HepG2 (cell line): ENCODE measurements around the gene CPEB2. TPM values are rescaled to one million over a fixed set of nuclear protein-coding genes. Genes with fewer than 3 reads are reported as not detected.

Experiments
- ARHGAP35 ChIP-seq: sonication (generic); formaldehyde crosslinking; IDR thresholded peaks from 2 replicates; pipeline ENCODE4 v1.9.0; 2022; ENCODE audit warnings: mild to moderate bottlenecking, inconsistent platforms, moderate library complexity, missing genetic modification reagents, borderline replicate concordance
- BORCS8-MEF2B ChIP-seq: sonication (generic); formaldehyde crosslinking; IDR thresholded peaks from 2 replicates; pipeline ENCODE4 v1.8.0; 2022; ENCODE audit warnings: mild to moderate bottlenecking, missing genetic modification reagents
- CENPX ChIP-seq: sonication (generic); formaldehyde crosslinking; IDR thresholded peaks from 2 replicates; pipeline ENCODE4 v1.9.0; 2021; ENCODE audit warnings: mild to moderate bottlenecking, missing genetic modification reagents, moderate library complexity
- HIVEP1 ChIP-seq: sonication (generic); formaldehyde crosslinking; IDR thresholded peaks from 2 replicates; pipeline ENCODE4 v1.4.0; 2020; ENCODE audit warnings: mild to moderate bottlenecking, missing genetic modification reagents
- HMGXB4 ChIP-seq, 2 experiments: sonication (generic) in 1 of 2; formaldehyde crosslinking in 1 of 2; IDR thresholded peaks; 2 replicates each; pipeline versions ENCODE4 v1.4.0 to v1.6.1; 2018 to 2020; ENCODE audit warnings: missing genetic modification reagents in 2 of 2, borderline replicate concordance in 1 of 2, low read depth in 1 of 2, mild to moderate bottlenecking in 1 of 2, missing biosample characterization in 1 of 2
- IRF2 ChIP-seq: IDR thresholded peaks from 2 replicates; pipeline ENCODE4 v1.6.1; 2018; ENCODE audit warnings: missing genetic modification reagents, missing compliant biosample characterization
- KLF11 ChIP-seq: IDR thresholded peaks from 2 replicates; pipeline ENCODE4 v1.6.1; 2016; ENCODE audit warnings: missing compliant biosample characterization
- ONECUT2 ChIP-seq: sonication (generic); formaldehyde crosslinking; IDR thresholded peaks from 2 replicates; pipeline ENCODE4 v1.4.0; 2020; ENCODE audit warnings: missing genetic modification reagents
- RAD21 ChIP-seq: fragments of 450-650 bp; formaldehyde crosslinking; IDR thresholded peaks from 2 replicates; pipeline ENCODE4 v1.5.0; 2020; ENCODE audit warnings: mild to moderate bottlenecking
- RAD51 ChIP-seq: fragments of 450-650 bp; IDR thresholded peaks from 2 replicates; pipeline ENCODE4 v1.6.1; 2016; ENCODE audit warnings: borderline replicate concordance
- RBFOX2 ChIP-seq: fragments of 200-400 bp; formaldehyde crosslinking; IDR thresholded peaks from 2 replicates; pipeline ENCODE4 v1.6.1; 2017; ENCODE audit warnings: low read depth, mild to moderate bottlenecking, low read length
- RXRA ChIP-seq: sonication (generic); formaldehyde crosslinking; IDR thresholded peaks from 2 replicates; pipeline ENCODE4 v1.5.1; 2020; ENCODE audit warnings: missing genetic modification reagents
- SRSF1 ChIP-seq: fragments of 200-400 bp; formaldehyde crosslinking; optimal IDR thresholded peaks from 2 replicates; pipeline ENCODE3; 2017; ENCODE audit warnings: mild to moderate bottlenecking, low read depth, low read length, moderate library complexity
- TMF1 ChIP-seq: sonication (generic); formaldehyde crosslinking; IDR thresholded peaks from 2 replicates; pipeline ENCODE4 v1.8.1; 2022; ENCODE audit warnings: low read depth, missing genetic modification reagents
- TP53 ChIP-seq: sonication (generic); formaldehyde crosslinking; conservative IDR thresholded peaks from 2 replicates; pipeline ENCODE4 v1.4.0; 2020; ENCODE audit warnings: missing genetic modification reagents
- XBP1 ChIP-seq: sonication (generic); formaldehyde crosslinking; IDR thresholded peaks from 2 replicates; pipeline ENCODE4 v1.5.0; 2020; ENCODE audit warnings: missing genetic modification reagents
- ZHX2 ChIP-seq, 2 experiments: sonication (generic) in 1 of 2; formaldehyde crosslinking in 1 of 2; IDR thresholded peaks; 2 replicates each; pipeline versions ENCODE4 v1.6.1 to v1.9.0; 2014 to 2022; ENCODE audit warnings: antibody characterized with exemption in 1 of 2, borderline replicate concordance in 1 of 2, inconsistent platforms in 1 of 2, low read depth in 1 of 2, missing genetic modification reagents in 1 of 2
- ZMAT3 ChIP-seq: sonication (generic); formaldehyde crosslinking; conservative IDR thresholded peaks from 2 replicates; pipeline ENCODE4 v1.7.0; 2021; ENCODE audit warnings: missing genetic modification reagents
- ZNF274 ChIP-seq: sonication (generic); formaldehyde crosslinking; IDR thresholded peaks from 2 replicates; pipeline ENCODE4 v1.5.1; 2020; ENCODE audit warnings: mild to moderate bottlenecking, missing genetic modification reagents
- polyA plus RNA-seq, 8 experiments: library from polyadenylated mRNA; depleted of rRNA in 3 of 8; stranded (reverse) in 7 of 8; unstranded in 1 of 8; fragments of >200 nt; fragmentation: Illumina TruSeq in 4 of 8; extraction: Trizol in 4 of 8; gene quantifications; 2 replicates each; pipeline versions ENCODE4 v1.2.1 to v1.2.3, GENCODE V29; 2011 to 2016; ENCODE audit warnings: low read depth in 4 of 8, missing spikeins in 1 of 8, mixed read lengths in 1 of 8; ENCODE audit not compliant: insufficient read depth in 1 of 8
- total RNA-seq, 5 experiments: library from RNA; depleted of rRNA; stranded (reverse); fragments of >200 nt; fragmentation: Illumina TruSeq; extraction: Trizol; gene quantifications; 2 replicates each; pipeline ENCODE4 v1.2.3, GENCODE V29; 2016; ENCODE audit warnings: low read depth in 1 of 5
- TF ChIP-seq, protein P1 (sequence below): sonication (generic); formaldehyde crosslinking; IDR thresholded peaks from 2 replicates; pipeline ENCODE4 v1.8.1; 2023; ENCODE audit warnings: mild to moderate bottlenecking, missing genetic modification reagents

CPEB2 gene
- total and polyA plus RNA-seq, 2 of the 13 experiments (the other 11 are each of a cell fraction or from before 2014, with no cell fraction given), result 2.0 to 2.5 TPM

GRCh38 chr4:15001869-15002658, at the start of gene CPEB2 (continued):
- TF ChIP-seq ONECUT2, result 0 out of 2 replicates have a peak, but pooled peaks have one; percentile 8
- TF ChIP-seq RAD21 (CRISPR knock-in tag), result peak; percentile 16
- TF ChIP-seq BORCS8-MEF2B (CRISPR knock-in tag), result no peak; the same call in 1 of the 2 replicates
- peak; percentile 73 for TF ChIP-seq IRF2 (CRISPR knock-in tag)
- peak; percentile 44; the same call in 1 of the 2 replicates for TF ChIP-seq RXRA (CRISPR knock-in tag)
- peak; percentile 55; the same call in 1 of the 2 replicates for TF ChIP-seq ZHX2 (IDR thresholded peaks at IDR 0.05; ENCODE audit: low read depth)
- no peak for TF ChIP-seq ZHX2 (CRISPR knock-in tag; IDR thresholded peaks at IDR 0.05; ENCODE audit: borderline replicate concordance)
- 0 out of 2 replicates have a peak, but pooled peaks have one; percentile 21 for TF ChIP-seq ZMAT3 (CRISPR knock-in tag)
- TF ChIP-seq ARHGAP35, result no peak; the same call in 1 of the 2 replicates
- no peak for TF ChIP-seq RAD51
- no peak for TF ChIP-seq XBP1 (CRISPR knock-in tag)
- TF ChIP-seq RBFOX2, result peak; percentile 93
- peak in 1 of 2 experiments; percentile 65; a peak in 2 of 4 replicates for TF ChIP-seq HMGXB4 (CRISPR knock-in tag; IDR thresholded peaks at IDR 0.05; ENCODE audit: borderline replicate concordance in 1 of 2, low read depth in 1 of 2)
- no peak for TF ChIP-seq TMF1
- TF ChIP-seq ZNF274 (CRISPR knock-in tag), result peak; percentile 30; the same call in 1 of the 2 replicates
- TF ChIP-seq TP53 (CRISPR knock-in tag), result 0 out of 2 replicates have a peak, but pooled peaks have one; percentile 50
- TF ChIP-seq SRSF1, result no peak
- no peak for TF ChIP-seq CENPX (CRISPR knock-in tag)
- TF ChIP-seq KLF11 (CRISPR knock-in tag), result no peak
- peak; percentile 19; the same call in 1 of the 2 replicates for TF ChIP-seq HIVEP1 (CRISPR knock-in tag)
- TF ChIP-seq, protein P1, sequence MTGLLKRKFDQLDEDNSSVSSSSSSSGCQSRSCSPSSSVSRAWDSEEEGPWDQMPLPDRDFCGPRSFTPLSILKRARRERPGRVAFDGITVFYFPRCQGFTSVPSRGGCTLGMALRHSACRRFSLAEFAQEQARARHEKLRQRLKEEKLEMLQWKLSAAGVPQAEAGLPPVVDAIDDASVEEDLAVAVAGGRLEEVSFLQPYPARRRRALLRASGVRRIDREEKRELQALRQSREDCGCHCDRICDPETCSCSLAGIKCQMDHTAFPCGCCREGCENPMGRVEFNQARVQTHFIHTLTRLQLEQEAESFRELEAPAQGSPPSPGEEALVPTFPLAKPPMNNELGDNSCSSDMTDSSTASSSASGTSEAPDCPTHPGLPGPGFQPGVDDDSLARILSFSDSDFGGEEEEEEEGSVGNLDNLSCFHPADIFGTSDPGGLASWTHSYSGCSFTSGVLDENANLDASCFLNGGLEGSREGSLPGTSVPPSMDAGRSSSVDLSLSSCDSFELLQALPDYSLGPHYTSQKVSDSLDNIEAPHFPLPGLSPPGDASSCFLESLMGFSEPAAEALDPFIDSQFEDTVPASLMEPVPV (CRISPR knock-in tag), result peak; percentile 76
